ENCODE measurements around the gene SHISAL2A. TPM values are rescaled to one million over a fixed set of nuclear protein-coding genes. Genes with fewer than 3 reads are reported as not detected.

The SHISAL2A gene
- total and polyA plus RNA-seq, 2 donors (not counting 3 experiments of a cell fraction or from before 2014, with no cell fraction given), result not detected

DNA sequence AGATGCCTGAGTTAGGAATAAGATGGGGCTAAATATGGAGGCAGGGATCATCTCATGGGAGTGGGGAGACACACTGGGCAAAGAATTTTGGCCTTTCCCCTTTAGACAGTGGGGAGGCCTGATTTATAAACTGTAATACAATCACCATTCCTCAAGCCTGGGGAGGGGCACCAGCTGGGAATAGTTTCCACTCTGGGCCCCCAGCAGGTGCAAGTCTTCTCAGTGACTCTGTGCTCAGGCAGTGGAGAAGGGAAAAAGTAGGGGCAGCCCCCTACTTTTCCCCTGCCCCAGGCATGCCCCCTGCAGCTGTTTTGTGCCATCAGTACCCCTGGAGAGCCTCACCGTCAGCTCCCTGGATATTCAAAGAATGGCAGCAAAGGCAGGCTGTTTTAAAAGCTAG is 46.1 kb downstream of the SHISAL2A start:
- H4K20me1 ChIP-seq (replicated peaks; ENCODE audit: control insufficient read depth, extremely low read depth, insufficient read depth, low read length), result no peaks in the 10 kb centered on the region
- CTCF ChIA-PET, result no interaction called here
- no peak overlapping the region for H3K9ac ChIP-seq (replicated peaks; ENCODE audit: extremely low read depth, insufficient read depth, low read length)
- BruUV-seq (replicated peaks), result no TSS peak
- dilution Hi-C loops (cut with MboI; ENCODE audit: extremely low pct_ligation_motif_present, low sequenced_read_pairs), result no loop called here
- peaks cover 11% of the 10 kb centered on the region for H3K4me1 ChIP-seq (ENCODE audit: control insufficient read depth, extremely low read depth, insufficient read depth, low read length)
- no peak for FAIRE-seq
- intact Hi-C loops (cut with micrococcal nuclease), result no loop called here
- no peak overlapping the region for H3K4me3 ChIP-seq (replicated peaks in 1 of 3; ENCODE audit: insufficient read depth in 1 of 3, low read depth in 1 of 3, low read length in 3 of 3)
- H3K9me1 ChIP-seq (replicated peaks; ENCODE audit: control insufficient read depth, extremely low read depth, insufficient read depth, low read length), result no peaks in the 10 kb centered on the region
- TF ChIP-seq POLR2AphosphoS5 (IDR thresholded peaks at IDR 0.05; ENCODE audit: insufficient read depth, low read depth, low read length) (no peak), POLR2A (IDR thresholded peaks at IDR 0.05; ENCODE audit: low read depth, low read length) (no peak), GATA2 (IDR thresholded peaks at IDR 0.05; ENCODE audit: insufficient read depth, insufficient read length, low read depth, low read length) (no peak), EZH2 (IDR thresholded peaks at IDR 0.05; ENCODE audit: borderline replicate concordance, low read depth, low read length, severe bottlenecking) (no peak), JUN (IDR thresholded peaks at IDR 0.05; ENCODE audit: borderline replicate concordance, insufficient read depth, insufficient read length, low read depth) (no peak), MYC (IDR thresholded peaks at IDR 0.05; ENCODE audit: low read depth, low read length) (no peak), FOS (IDR thresholded peaks at IDR 0.05; ENCODE audit: borderline replicate concordance, insufficient read depth, low read length) (no peak)
- TF ChIP-seq, protein P1, sequence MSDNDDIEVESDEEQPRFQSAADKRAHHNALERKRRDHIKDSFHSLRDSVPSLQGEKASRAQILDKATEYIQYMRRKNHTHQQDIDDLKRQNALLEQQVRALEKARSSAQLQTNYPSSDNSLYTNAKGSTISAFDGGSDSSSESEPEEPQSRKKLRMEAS (IDR thresholded peaks at IDR 0.05; ENCODE audit: insufficient read depth, insufficient read length), result no peak
- TF ChIP-seq, protein P2, sequence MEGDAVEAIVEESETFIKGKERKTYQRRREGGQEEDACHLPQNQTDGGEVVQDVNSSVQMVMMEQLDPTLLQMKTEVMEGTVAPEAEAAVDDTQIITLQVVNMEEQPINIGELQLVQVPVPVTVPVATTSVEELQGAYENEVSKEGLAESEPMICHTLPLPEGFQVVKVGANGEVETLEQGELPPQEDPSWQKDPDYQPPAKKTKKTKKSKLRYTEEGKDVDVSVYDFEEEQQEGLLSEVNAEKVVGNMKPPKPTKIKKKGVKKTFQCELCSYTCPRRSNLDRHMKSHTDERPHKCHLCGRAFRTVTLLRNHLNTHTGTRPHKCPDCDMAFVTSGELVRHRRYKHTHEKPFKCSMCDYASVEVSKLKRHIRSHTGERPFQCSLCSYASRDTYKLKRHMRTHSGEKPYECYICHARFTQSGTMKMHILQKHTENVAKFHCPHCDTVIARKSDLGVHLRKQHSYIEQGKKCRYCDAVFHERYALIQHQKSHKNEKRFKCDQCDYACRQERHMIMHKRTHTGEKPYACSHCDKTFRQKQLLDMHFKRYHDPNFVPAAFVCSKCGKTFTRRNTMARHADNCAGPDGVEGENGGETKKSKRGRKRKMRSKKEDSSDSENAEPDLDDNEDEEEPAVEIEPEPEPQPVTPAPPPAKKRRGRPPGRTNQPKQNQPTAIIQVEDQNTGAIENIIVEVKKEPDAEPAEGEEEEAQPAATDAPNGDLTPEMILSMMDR (IDR thresholded peaks at IDR 0.05; ENCODE audit: extremely low read depth in 1 of 2, insufficient read depth in 1 of 2, low read depth in 1 of 2, low read length in 2 of 2), result no peak
- no peaks in the 10 kb centered on the region for H3K9me3 ChIP-seq (replicated peaks; ENCODE audit: control insufficient read depth, insufficient read depth, low read length)
- no peak overlapping the region for H3K27ac ChIP-seq (ENCODE audit: insufficient read depth, low read depth, low read length)
- no peaks in the 10 kb centered on the region for H3K36me3 ChIP-seq (ENCODE audit: control insufficient read depth in 2 of 2, extremely low read depth in 1 of 2, insufficient read depth in 2 of 2, low read length in 2 of 2)
- no peaks in the 10 kb centered on the region for H3K79me2 ChIP-seq (ENCODE audit: control insufficient read depth, insufficient read depth, low read length)
- no peak for DNase-seq (ENCODE audit: low read depth, low spot score)
- no peak overlapping the region for H2AFZ ChIP-seq (ENCODE audit: low read depth, low read length)
- POLR2A ChIA-PET, result no interaction called here
- no peaks in the 10 kb centered on the region for H3K27me3 ChIP-seq (ENCODE audit: control insufficient read depth in 2 of 2, insufficient read depth in 2 of 2, low read length in 2 of 2)
- H3K4me2 ChIP-seq (ENCODE audit: insufficient read depth, low read length), result no peak overlapping the region

Data from endothelial cell of umbilical vein (primary cell).